RWPE2 (cell line): ENCODE measurements around the gene BCAN.
"Not testable (repeated sequence)": the region's sequence is repeated elsewhere in the genome, so short reads cannot be mapped to it uniquely, and the experiment has no call there.

Source experiments
- ATAC-seq: fragments of 200-7000 bp; cut with Tn5 transposase; 3 replicates; pipeline ENCODE4 v1.9.1; 2021; ENCODE audit warnings: low read depth
- DNase-seq: peaks from one replicate; pipeline ENCODE4 v3.0.0-alpha.2; 2020; ENCODE audit warnings: low spot score
- H3K27ac ChIP-seq: fragments of 450-650 bp; 2 replicates; pipeline ENCODE4 v1.5.1; 2017; ENCODE audit warnings: mild to moderate bottlenecking; ENCODE audit not compliant: poor library complexity, severe bottlenecking
- H3K27me3 ChIP-seq: fragments of 250-450 bp; sonication (Bioruptor Pico); 2 replicates; pipeline ENCODE4 v1.5.1; 2021; ENCODE audit warnings: mild to moderate bottlenecking, moderate library complexity; ENCODE audit not compliant: insufficient read depth, poor library complexity, severe bottlenecking
- H3K36me3 ChIP-seq: fragments of 250-450 bp; sonication (Bioruptor Pico); 2 replicates; pipeline ENCODE4 v1.5.1; 2020; ENCODE audit warnings: low read depth, mild to moderate bottlenecking, moderate library complexity
- H3K4me1 ChIP-seq: fragments of 250-450 bp; sonication (Bioruptor Pico); 2 replicates; pipeline ENCODE4 v1.5.1; 2021; ENCODE audit warnings: mild to moderate bottlenecking, moderate library complexity; ENCODE audit not compliant: insufficient read depth, poor library complexity, severe bottlenecking
- H3K4me3 ChIP-seq: fragments of 250-450 bp; sonication (Bioruptor Pico); 2 replicates; pipeline ENCODE4 v1.5.1; 2021; ENCODE audit warnings: mild to moderate bottlenecking, moderate library complexity; ENCODE audit not compliant: severe bottlenecking
- H3K9me3 ChIP-seq: fragments of 250-450 bp; sonication (Bioruptor Pico); 2 replicates; pipeline ENCODE4 v1.5.1; 2021; ENCODE audit warnings: mild to moderate bottlenecking, moderate library complexity; ENCODE audit not compliant: severe bottlenecking
- CTCF ChIP-seq: fragments of 450-650 bp; IDR thresholded peaks from one replicate; pipeline ENCODE4 v1.5.1; 2017; ENCODE audit warnings: mild to moderate bottlenecking, moderate library complexity; ENCODE audit not compliant: poor library complexity, severe bottlenecking

BCAN gene

GRCh38 chr1:156627313-156627880, 14.5 kb upstream of the BCAN start:
- DNase-seq (no peak), ATAC-seq (peak; percentile 41)
- no peak overlapping the region for H3K27ac ChIP-seq
- no peak overlapping the region for H3K4me3 ChIP-seq
- H3K27me3 ChIP-seq, result peaks cover 60% of the 10 kb centered on the region
- H3K9me3 ChIP-seq, result no peaks in the 10 kb centered on the region
- no peaks in the 10 kb centered on the region for H3K36me3 ChIP-seq
- H3K4me1 ChIP-seq, result no peaks in the 10 kb centered on the region
- TF ChIP-seq CTCF, result peak; percentile 84

- no peak for DNase-seq
- ATAC-seq, result no peak
- TF ChIP-seq CTCF, result no peak
Observed at GRCh38 chr1:156629823-156630449, 12.0 kb upstream of the BCAN start.

GRCh38 chr1:156631152-156631551, 10.8 kb upstream of the BCAN start:
- peak; percentile 7 for TF ChIP-seq CTCF
- not testable (repeated sequence) for DNase-seq, H3K4me1 ChIP-seq, H3K27ac ChIP-seq, ATAC-seq, H3K4me3 ChIP-seq, H3K36me3 ChIP-seq, H3K9me3 ChIP-seq
- H3K27me3 ChIP-seq, result peaks cover 37% of the 10 kb centered on the region

More at GRCh38 chr1:156629823-156630449, 12.0 kb upstream of the BCAN start:
- no peaks in the 10 kb centered on the region for H3K36me3 ChIP-seq
- H3K4me3 ChIP-seq, result no peak overlapping the region
- H3K27me3 ChIP-seq, result peaks cover 43% of the 10 kb centered on the region
- H3K4me1 ChIP-seq, result no peaks in the 10 kb centered on the region
- H3K9me3 ChIP-seq, result no peaks in the 10 kb centered on the region
- no peak overlapping the region for H3K27ac ChIP-seq

- Histone ChIP-seq H3K4me3 (no peak overlapping the region), H3K36me3 (no peaks in the 10 kb centered on the region), H3K27ac (no peak overlapping the region), H3K4me1 (no peaks in the 10 kb centered on the region), H3K27me3 (peaks cover 37% of the 10 kb centered on the region), H3K9me3 (no peaks in the 10 kb centered on the region)
- TF ChIP-seq CTCF, result no peak
- DNase-seq (no peak), ATAC-seq (no peak; the same call in 2 of the 3 replicates)
Observed at GRCh38 chr1:156632355-156632754, 9.6 kb upstream of the BCAN start.
